IMR-90 (cell line): Measurements from ENCODE around the gene CSDE1. TPM values are rescaled to one million over a fixed set of nuclear protein-coding genes. Genes with fewer than 3 reads are reported as not detected.

ENCODE experiments used
- ATAC-seq: fragments of 200-7000 bp; cut with Tn5 transposase; 2 replicates; pipeline ENCODE4 v1.9.1; 2020; ENCODE audit warnings: low read depth, mild to moderate bottlenecking, moderate library complexity
- BruUV-seq: library from RNA; stranded (reverse); fragments of 400-500 nt; replicated peaks from 2 replicates; lab custom pipeline; 2021; lab: Mats Ljungman, UMichigan
- CTCF ChIA-PET: fragments of 300-600 bp; formaldehyde crosslinking; extraction: SDS; loops from one replicate; lab custom pipeline; 2021; ENCODE audit warnings: antibody characterized with exemption; lab: Yijun Ruan, JAX
- POLR2A ChIA-PET: fragments of 300-600 bp; sonication (Branson Sonifier 250); formaldehyde crosslinking; loops from one replicate; lab custom pipeline; 2022; ENCODE audit warnings: antibody characterized with exemption; ENCODE audit not compliant: unreplicated experiment; lab: Charles Lee
- DNase-seq: peaks from one replicate; pipeline ENCODE4 v3.0.0; 2013
- H2AFZ ChIP-seq: replicated peaks from 2 replicates; pipeline ENCODE3; 2013; ENCODE audit warnings: low read length, mild to moderate bottlenecking; ENCODE audit not compliant: poor library complexity
- H2AK5ac ChIP-seq: 2 replicates; pipeline ENCODE4 v1.6.1; 2013; ENCODE audit warnings: low read depth, low read length, inconsistent platforms
- H2AK9ac ChIP-seq: replicated peaks from 2 replicates; pipeline ENCODE3; 2013; ENCODE audit warnings: mild to moderate bottlenecking, low read depth, low read length, moderate library complexity; ENCODE audit not compliant: poor library complexity
- H2BK120ac ChIP-seq: 2 replicates; pipeline ENCODE4 v1.6.1; 2013; ENCODE audit warnings: low read depth, low read length, inconsistent platforms
- H2BK15ac ChIP-seq: 3 replicates; pipeline ENCODE4 v1.6.1; 2013; ENCODE audit warnings: low read depth, low read length, inconsistent platforms
- H2BK20ac ChIP-seq: 2 replicates; pipeline ENCODE4 v1.6.1; 2013; ENCODE audit warnings: low read depth, mild to moderate bottlenecking, inconsistent platforms, low read length, moderate library complexity
- H2BK5ac ChIP-seq: 2 replicates; pipeline ENCODE4 v1.6.1; 2013; ENCODE audit warnings: mild to moderate bottlenecking, low read depth, low read length, inconsistent platforms; ENCODE audit not compliant: poor library complexity, severe bottlenecking
- H3K14ac ChIP-seq: replicated peaks from 2 replicates; pipeline ENCODE4 v1.6.1; 2013; ENCODE audit warnings: low read depth, low read length, inconsistent platforms
- H3K18ac ChIP-seq: 2 replicates; pipeline ENCODE4 v1.6.1; 2013; ENCODE audit warnings: low read depth, low read length, control low read depth
- H3K23ac ChIP-seq: 2 replicates; pipeline ENCODE4 v1.6.1; 2013; ENCODE audit warnings: low read depth, low read length, inconsistent platforms
- H3K27ac ChIP-seq: 2 replicates; pipeline ENCODE4 v1.5.1; 2013; ENCODE audit warnings: mild to moderate bottlenecking, control low read depth, low read length; ENCODE audit not compliant: insufficient read depth
- H3K27me3 ChIP-seq: 2 replicates; pipeline ENCODE4 v1.6.1; 2013; ENCODE audit warnings: low read length; ENCODE audit not compliant: control insufficient read depth, insufficient read depth
- H3K36me3 ChIP-seq: 2 replicates; pipeline ENCODE4 v1.6.1; 2013; ENCODE audit warnings: low read length, mixed read lengths; ENCODE audit not compliant: control insufficient read depth, insufficient read depth
- H3K4ac ChIP-seq: 2 replicates; pipeline ENCODE4 v1.6.1; 2013; ENCODE audit warnings: low read depth, low read length, inconsistent platforms
- H3K4me1 ChIP-seq: 2 replicates; pipeline ENCODE4 v1.6.1; 2013; ENCODE audit warnings: low read length, mixed read lengths; ENCODE audit not compliant: control insufficient read depth, insufficient read depth
- H3K4me2 ChIP-seq: 2 replicates; pipeline ENCODE4 v1.6.1; 2013; ENCODE audit warnings: low read depth, mild to moderate bottlenecking, control low read depth, low read length, moderate library complexity
- H3K4me3 ChIP-seq: 2 replicates; pipeline ENCODE4 v1.5.1; 2013; ENCODE audit warnings: low read depth, mild to moderate bottlenecking, control low read depth, low read length, moderate library complexity; ENCODE audit not compliant: insufficient read depth
- H3K56ac ChIP-seq: 2 replicates; pipeline ENCODE4 v1.6.1; 2013; ENCODE audit warnings: low read length, inconsistent platforms; ENCODE audit not compliant: insufficient read depth; ENCODE audit errors: extremely low read depth
- H3K79me1 ChIP-seq, 2 experiments: 2 replicates each; pipeline ENCODE4 v1.6.1; 2013; ENCODE audit warnings: low read length in 2 of 2, inconsistent platforms in 1 of 2, low read depth in 1 of 2
- H3K9ac ChIP-seq: 2 replicates; pipeline ENCODE4 v1.6.1; 2013; ENCODE audit warnings: low read depth, low read length, control low read depth
- H3K9me1 ChIP-seq: 2 replicates; pipeline ENCODE4 v1.6.1; 2013; ENCODE audit warnings: low read length, inconsistent platforms; ENCODE audit not compliant: insufficient read depth
- H3K9me3 ChIP-seq: 2 replicates; pipeline ENCODE4 v1.6.1; 2013; ENCODE audit warnings: low read length; ENCODE audit not compliant: control insufficient read depth, insufficient read depth
- H4K20me1 ChIP-seq: 2 replicates; pipeline ENCODE4 v1.6.1; 2013; ENCODE audit warnings: low read length, inconsistent platforms; ENCODE audit not compliant: insufficient read depth
- H4K5ac ChIP-seq: 2 replicates; pipeline ENCODE4 v1.6.1; 2013; ENCODE audit warnings: mild to moderate bottlenecking, low read depth, low read length, control low read depth
- H4K8ac ChIP-seq, 2 experiments: 2 replicates each; pipeline ENCODE4 v1.6.1; 2013; ENCODE audit warnings: low read depth in 2 of 2, low read length in 2 of 2, control low read depth in 1 of 2, inconsistent platforms in 1 of 2
- H4K91ac ChIP-seq: 2 replicates; pipeline ENCODE4 v1.6.1; 2013; ENCODE audit warnings: low read depth, low read length, inconsistent platforms; ENCODE audit not compliant: insufficient read depth
- BHLHE40 ChIP-seq: fragments of 150-350 bp; IDR thresholded peaks from 2 replicates; pipeline ENCODE4 v1.6.1; 2016; ENCODE audit warnings: mild to moderate bottlenecking, low read depth, low read length
- CEBPB ChIP-seq: IDR thresholded peaks from 2 replicates; pipeline ENCODE4 v1.6.1; 2012; ENCODE audit warnings: low read depth, low read length, improper control_type of control experiment
- CHD1 ChIP-seq: IDR thresholded peaks from 2 replicates; pipeline ENCODE4 v1.6.1; 2012; ENCODE audit warnings: low read depth, low read length, improper control_type of control experiment
- FOS ChIP-seq: fragments of 150-350 bp; IDR thresholded peaks from 2 replicates; pipeline ENCODE4 v1.6.1; 2016; ENCODE audit warnings: low read depth, low read length
- MAFK ChIP-seq: IDR thresholded peaks from 2 replicates; pipeline ENCODE4 v1.6.1; 2012; ENCODE audit warnings: low read depth, low read length, improper control_type of control experiment
- MAZ ChIP-seq: IDR thresholded peaks from 2 replicates; pipeline ENCODE4 v1.6.1; 2012; ENCODE audit warnings: low read depth, mild to moderate bottlenecking, low read length, improper control_type of control experiment, moderate library complexity, borderline replicate concordance
- MXI1 ChIP-seq: IDR thresholded peaks from 2 replicates; pipeline ENCODE4 v1.6.1; 2012; ENCODE audit warnings: low read depth, mild to moderate bottlenecking, low read length, moderate library complexity, borderline replicate concordance
- NFE2L2 ChIP-seq: fragments of 150-350 bp; IDR thresholded peaks from 2 replicates; pipeline ENCODE4 v1.6.1; 2016; ENCODE audit warnings: low read depth, mild to moderate bottlenecking, low read length
- POLR2A ChIP-seq: IDR thresholded peaks from 2 replicates; pipeline ENCODE4 v1.6.1; 2012; ENCODE audit warnings: mild to moderate bottlenecking, low read depth, low read length
- RAD21 ChIP-seq: IDR thresholded peaks from 2 replicates; pipeline ENCODE4 v1.6.1; 2012; ENCODE audit warnings: low read length, improper control_type of control experiment
- RCOR1 ChIP-seq: IDR thresholded peaks from 2 replicates; pipeline ENCODE4 v1.6.1; 2012; ENCODE audit warnings: mild to moderate bottlenecking, low read length, improper control_type of control experiment; ENCODE audit not compliant: insufficient replicate concordance
- RFX5 ChIP-seq: IDR thresholded peaks from 2 replicates; pipeline ENCODE4 v1.8.0; 2012; ENCODE audit warnings: low read depth, mild to moderate bottlenecking, low read length, moderate library complexity
- SMC3 ChIP-seq: fragments of 150-350 bp; IDR thresholded peaks from 2 replicates; pipeline ENCODE4 v1.6.1; 2016; ENCODE audit warnings: low read depth, mild to moderate bottlenecking, antibody characterized with exemption, low read length, moderate library complexity
- WGBS, 2 experiments: methylation state at CpG; one replicate each; pipeline versions ENCODE4 v1.1.5 to v1.1.7; 2013; ENCODE audit warnings: missing lambda C conversion rate in 2 of 2; ENCODE audit not compliant: insufficient read length in 1 of 2; ENCODE audit errors: extremely low coverage in 2 of 2; 5-methylcytosine and 5-hydroxymethylcytosine counted together
- dilution Hi-C: fragments of 300-500 bp; cut with HindIII; formaldehyde crosslinking; loops from one replicate; pipeline ENCODE4 v1.14.3; 2018; ENCODE audit warnings: low sequenced_read_pairs; ENCODE audit not compliant: unreplicated experiment
- in situ Hi-C: fragments of 300-500 bp; cut with MboI; formaldehyde crosslinking; loops from 3 replicates; pipeline ENCODE4 v1.14.3; 2019; ENCODE audit warnings: low sequenced_read_pairs, inconsistent platforms, mixed read lengths
- intact Hi-C: fragments of 100-400 bp; cut with micrococcal nuclease; formaldehyde crosslinking; loops from 2 replicates; pipeline ENCODE4 v1.10.0; 2022
- polyA plus RNA-seq, 3 experiments: library from polyadenylated mRNA; depleted of rRNA; stranded (reverse); fragments of >200 nt; gene quantifications; 2 replicates each; pipeline ENCODE4 v1.2.3, GENCODE V29; 2012; ENCODE audit warnings: low replicate concordance in 1 of 3
- total RNA-seq: library from RNA; depleted of rRNA; stranded (reverse); fragments of >200 nt; gene quantifications from 2 replicates; pipeline ENCODE4 v1.2.3, GENCODE V29; 2012
- TF ChIP-seq, protein P1 (sequence below): conservative IDR thresholded peaks from 2 replicates; pipeline ENCODE4 v1.5.1; 2012; ENCODE audit warnings: mild to moderate bottlenecking, low read depth, low read length, improper control_type of control experiment
- TF ChIP-seq, protein P2 (sequence below): fragments of 150-350 bp; IDR thresholded peaks from 2 replicates; pipeline ENCODE4 v1.6.1; 2017; ENCODE audit warnings: mild to moderate bottlenecking, antibody characterized with exemption, low read length, low read depth
- TF ChIP-seq, protein P3 (sequence below): fragments of 150-350 bp; IDR thresholded peaks from 2 replicates; pipeline ENCODE4 v1.6.1; 2016; ENCODE audit warnings: low read depth, mild to moderate bottlenecking, low read length, moderate library complexity, borderline replicate concordance

Gene CSDE1
- total and polyA plus RNA-seq, 2 of the 4 experiments (the other 2 are of a cell fraction), result 190 to 879 TPM

DNA sequence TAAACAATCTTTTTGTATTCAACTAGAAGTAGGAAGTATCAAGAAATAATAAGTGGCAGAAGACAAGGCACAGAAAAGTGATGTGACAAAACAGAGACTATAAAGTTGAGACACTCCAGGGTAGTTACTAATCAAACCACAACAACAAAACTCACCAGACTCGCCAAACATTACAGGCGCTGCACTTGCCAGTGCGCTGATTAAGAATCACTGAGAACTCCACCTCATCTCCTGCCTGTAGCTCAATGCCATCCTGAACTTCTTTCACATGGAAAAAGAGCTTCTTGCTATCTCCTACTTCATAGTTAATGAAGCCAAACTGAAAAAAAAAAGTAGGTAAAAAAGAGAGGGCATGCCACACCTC lies 38.4 kb downstream of the CSDE1 start:
- peaks cover 31 to 33% of the 10 kb centered on the region in 2 experiments for H3K79me1 ChIP-seq
- no peak overlapping the region for H4K5ac ChIP-seq
- POLR2A ChIA-PET, result no interaction called here
- no peak overlapping the region for H3K23ac ChIP-seq
- in situ Hi-C loops (loop anchor here (25.0 kb wide), 1 partner anchor 757 kb away; no protein-coding TSS in a partner anchor), intact Hi-C loops (loop anchor here (5.0 kb wide), 1 partner anchor 137 kb away; the partner anchor contains the start of gene BCAS2), dilution Hi-C loops (no loop called here)
- H3K9me1 ChIP-seq, result no peaks in the 10 kb centered on the region
- no peak overlapping the region for H3K9ac ChIP-seq
- no peak overlapping the region for H2BK15ac ChIP-seq
- H4K20me1 ChIP-seq, result no peaks in the 10 kb centered on the region
- no peak overlapping the region for H4K8ac ChIP-seq
- H3K4me2 ChIP-seq, result no peak overlapping the region
- no peak overlapping the region for H3K14ac ChIP-seq
- DNase-seq, result no peak
- no peak for ATAC-seq
- H2AFZ ChIP-seq, result no peak overlapping the region
- H2AK9ac ChIP-seq, result no peak overlapping the region
- H3K4ac ChIP-seq, result no peak overlapping the region
- no peaks in the 10 kb centered on the region for H3K9me3 ChIP-seq
- H3K18ac ChIP-seq, result no peak overlapping the region
- H2BK5ac ChIP-seq, result no peak overlapping the region
- no CpG with 5 or more reads among the region's 3 CpGs for WGBS, 2 experiments
- no peak overlapping the region for H3K27ac ChIP-seq
- CTCF ChIA-PET, result no interaction called here
- no peak overlapping the region for H3K56ac ChIP-seq
- TF ChIP-seq CEBPB, result no peak
- TF ChIP-seq MXI1, result no peak
- no peak for TF ChIP-seq POLR2A
- no peak for TF ChIP-seq FOS
- no peak for TF ChIP-seq RCOR1
- no peak for TF ChIP-seq RFX5
- TF ChIP-seq MAFK, result no peak
- no peak; the same call in 1 of the 2 replicates for TF ChIP-seq BHLHE40
- no peak for TF ChIP-seq NFE2L2
- no peak for TF ChIP-seq CHD1
- no peak for TF ChIP-seq SMC3
- no peak for TF ChIP-seq RAD21
- TF ChIP-seq, protein P1, sequence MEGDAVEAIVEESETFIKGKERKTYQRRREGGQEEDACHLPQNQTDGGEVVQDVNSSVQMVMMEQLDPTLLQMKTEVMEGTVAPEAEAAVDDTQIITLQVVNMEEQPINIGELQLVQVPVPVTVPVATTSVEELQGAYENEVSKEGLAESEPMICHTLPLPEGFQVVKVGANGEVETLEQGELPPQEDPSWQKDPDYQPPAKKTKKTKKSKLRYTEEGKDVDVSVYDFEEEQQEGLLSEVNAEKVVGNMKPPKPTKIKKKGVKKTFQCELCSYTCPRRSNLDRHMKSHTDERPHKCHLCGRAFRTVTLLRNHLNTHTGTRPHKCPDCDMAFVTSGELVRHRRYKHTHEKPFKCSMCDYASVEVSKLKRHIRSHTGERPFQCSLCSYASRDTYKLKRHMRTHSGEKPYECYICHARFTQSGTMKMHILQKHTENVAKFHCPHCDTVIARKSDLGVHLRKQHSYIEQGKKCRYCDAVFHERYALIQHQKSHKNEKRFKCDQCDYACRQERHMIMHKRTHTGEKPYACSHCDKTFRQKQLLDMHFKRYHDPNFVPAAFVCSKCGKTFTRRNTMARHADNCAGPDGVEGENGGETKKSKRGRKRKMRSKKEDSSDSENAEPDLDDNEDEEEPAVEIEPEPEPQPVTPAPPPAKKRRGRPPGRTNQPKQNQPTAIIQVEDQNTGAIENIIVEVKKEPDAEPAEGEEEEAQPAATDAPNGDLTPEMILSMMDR, result no peak
- TF ChIP-seq, protein P2, sequence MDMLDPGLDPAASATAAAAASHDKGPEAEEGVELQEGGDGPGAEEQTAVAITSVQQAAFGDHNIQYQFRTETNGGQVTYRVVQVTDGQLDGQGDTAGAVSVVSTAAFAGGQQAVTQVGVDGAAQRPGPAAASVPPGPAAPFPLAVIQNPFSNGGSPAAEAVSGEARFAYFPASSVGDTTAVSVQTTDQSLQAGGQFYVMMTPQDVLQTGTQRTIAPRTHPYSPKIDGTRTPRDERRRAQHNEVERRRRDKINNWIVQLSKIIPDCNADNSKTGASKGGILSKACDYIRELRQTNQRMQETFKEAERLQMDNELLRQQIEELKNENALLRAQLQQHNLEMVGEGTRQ, result no peak
- no peak for TF ChIP-seq MAZ
- TF ChIP-seq, protein P3, sequence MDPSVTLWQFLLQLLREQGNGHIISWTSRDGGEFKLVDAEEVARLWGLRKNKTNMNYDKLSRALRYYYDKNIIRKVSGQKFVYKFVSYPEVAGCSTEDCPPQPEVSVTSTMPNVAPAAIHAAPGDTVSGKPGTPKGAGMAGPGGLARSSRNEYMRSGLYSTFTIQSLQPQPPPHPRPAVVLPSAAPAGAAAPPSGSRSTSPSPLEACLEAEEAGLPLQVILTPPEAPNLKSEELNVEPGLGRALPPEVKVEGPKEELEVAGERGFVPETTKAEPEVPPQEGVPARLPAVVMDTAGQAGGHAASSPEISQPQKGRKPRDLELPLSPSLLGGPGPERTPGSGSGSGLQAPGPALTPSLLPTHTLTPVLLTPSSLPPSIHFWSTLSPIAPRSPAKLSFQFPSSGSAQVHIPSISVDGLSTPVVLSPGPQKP, result no peak
- no peak overlapping the region for H3K4me3 ChIP-seq
- no peak overlapping the region for H2BK120ac ChIP-seq
- peaks cover 42% of the 10 kb centered on the region for H3K36me3 ChIP-seq
- no peaks in the 10 kb centered on the region for H3K27me3 ChIP-seq
- H2AK5ac ChIP-seq, result no peak overlapping the region
- no peak overlapping the region for H2BK20ac ChIP-seq
- no TSS peak for BruUV-seq
- peaks cover 1% of the 10 kb centered on the region; the same call in 1 of the 2 replicates for H3K4me1 ChIP-seq
- no peak overlapping the region for H4K91ac ChIP-seq
